NB4 (cell line): ENCODE measurements around the gene CFD.

Experiments
- DNase-seq: peaks from one replicate; pipeline ENCODE4 v3.0.0; 2010; ENCODE audit warnings: low read depth
- H3K4me3 ChIP-seq: one replicate; pipeline ENCODE4 v1.5.1; 2011; ENCODE audit warnings: mild to moderate bottlenecking, low read depth, low read length, moderate library complexity
- MYC ChIP-seq: IDR thresholded peaks from 2 replicates; pipeline ENCODE4 v1.6.1; 2011; ENCODE audit warnings: low read depth, low read length
- POLR2A ChIP-seq: IDR thresholded peaks from 2 replicates; pipeline ENCODE4 v1.6.1; 2011; ENCODE audit warnings: mild to moderate bottlenecking; ENCODE audit not compliant: insufficient read length; ENCODE audit errors: extremely low read depth
- TF ChIP-seq, protein P1 (sequence below): IDR thresholded peaks from one replicate; pipeline ENCODE4 v1.5.1; 2012; ENCODE audit warnings: low read depth, low read length
- TF ChIP-seq, protein P2 (sequence below): IDR thresholded peaks from 2 replicates; pipeline ENCODE4 v1.6.1; 2011; ENCODE audit warnings: low read depth, low read length

CFD gene

GRCh38 chr19:903266-903797 is 43.9 kb downstream of the CFD start:
- no peak overlapping the region for H3K4me3 ChIP-seq
- TF ChIP-seq, protein P1, sequence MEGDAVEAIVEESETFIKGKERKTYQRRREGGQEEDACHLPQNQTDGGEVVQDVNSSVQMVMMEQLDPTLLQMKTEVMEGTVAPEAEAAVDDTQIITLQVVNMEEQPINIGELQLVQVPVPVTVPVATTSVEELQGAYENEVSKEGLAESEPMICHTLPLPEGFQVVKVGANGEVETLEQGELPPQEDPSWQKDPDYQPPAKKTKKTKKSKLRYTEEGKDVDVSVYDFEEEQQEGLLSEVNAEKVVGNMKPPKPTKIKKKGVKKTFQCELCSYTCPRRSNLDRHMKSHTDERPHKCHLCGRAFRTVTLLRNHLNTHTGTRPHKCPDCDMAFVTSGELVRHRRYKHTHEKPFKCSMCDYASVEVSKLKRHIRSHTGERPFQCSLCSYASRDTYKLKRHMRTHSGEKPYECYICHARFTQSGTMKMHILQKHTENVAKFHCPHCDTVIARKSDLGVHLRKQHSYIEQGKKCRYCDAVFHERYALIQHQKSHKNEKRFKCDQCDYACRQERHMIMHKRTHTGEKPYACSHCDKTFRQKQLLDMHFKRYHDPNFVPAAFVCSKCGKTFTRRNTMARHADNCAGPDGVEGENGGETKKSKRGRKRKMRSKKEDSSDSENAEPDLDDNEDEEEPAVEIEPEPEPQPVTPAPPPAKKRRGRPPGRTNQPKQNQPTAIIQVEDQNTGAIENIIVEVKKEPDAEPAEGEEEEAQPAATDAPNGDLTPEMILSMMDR, result no peak
- TF ChIP-seq MYC (no peak), POLR2A (no peak)
- TF ChIP-seq, protein P2, sequence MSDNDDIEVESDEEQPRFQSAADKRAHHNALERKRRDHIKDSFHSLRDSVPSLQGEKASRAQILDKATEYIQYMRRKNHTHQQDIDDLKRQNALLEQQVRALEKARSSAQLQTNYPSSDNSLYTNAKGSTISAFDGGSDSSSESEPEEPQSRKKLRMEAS, result no peak
- no peak for DNase-seq

DNA sequence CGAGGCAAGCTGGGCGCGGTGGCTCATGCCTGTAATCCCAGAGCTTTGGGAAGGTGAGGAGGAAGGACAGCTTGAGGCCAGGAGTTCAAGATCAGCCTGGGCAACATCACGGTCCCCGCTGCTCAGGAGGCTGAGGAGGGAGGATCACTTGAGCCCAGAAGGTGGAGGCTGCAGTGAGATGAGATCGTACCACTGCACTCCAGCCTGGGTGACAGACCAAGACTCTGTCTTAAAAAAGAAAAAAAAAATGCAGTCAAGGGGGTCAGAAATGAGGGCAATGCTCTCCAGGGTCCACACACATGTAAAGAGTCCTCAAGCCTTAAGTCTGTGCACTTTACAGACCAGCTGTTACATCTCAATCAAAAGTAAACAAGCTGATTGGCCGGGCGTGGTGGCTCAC is 45.1 kb downstream of the CFD start:
- no peak overlapping the region for H3K4me3 ChIP-seq
- no peak for DNase-seq
- TF ChIP-seq MYC (no peak), POLR2A (no peak)
- TF ChIP-seq, protein P2, result no peak
- TF ChIP-seq, protein P1, result no peak

DNA sequence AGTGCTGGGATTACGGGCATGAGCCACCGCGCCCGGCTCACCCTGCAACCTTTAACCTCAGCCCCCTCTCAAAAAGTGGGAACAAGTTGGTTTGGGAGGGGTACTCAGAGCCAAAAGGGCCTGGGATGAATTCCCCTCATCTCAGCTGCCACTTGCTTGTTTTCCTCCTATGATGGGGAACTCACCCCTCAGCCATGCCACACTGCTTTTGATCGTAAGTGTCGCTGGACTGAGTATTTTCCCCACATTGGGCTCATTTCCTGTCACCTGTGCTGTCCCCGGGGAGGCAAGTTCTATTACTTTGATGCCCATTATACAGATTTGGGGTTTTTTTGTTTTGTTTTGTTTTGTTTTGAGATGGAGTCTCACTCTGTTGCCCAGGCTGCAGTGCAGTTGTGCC is 47.0 kb downstream of the CFD start:
- H3K4me3 ChIP-seq, result no peak overlapping the region
- TF ChIP-seq, protein P1, result no peak
- TF ChIP-seq POLR2A (no peak), MYC (no peak)
- TF ChIP-seq, protein P2, result no peak
- no peak for DNase-seq

- TF ChIP-seq MYC, result no peak
- TF ChIP-seq, protein P2, result no peak
- TF ChIP-seq, protein P1, result no peak
- no peak for TF ChIP-seq POLR2A
- H3K4me3 ChIP-seq, result no peak overlapping the region
- no peak for DNase-seq
These were observed 47.9 kb downstream of the CFD start for GRCh38 chr19:907183-907853.

- no peak overlapping the region for H3K4me3 ChIP-seq
- no peak for DNase-seq
- TF ChIP-seq MYC (no peak), POLR2A (no peak)
- TF ChIP-seq, protein P1, result no peak
- TF ChIP-seq, protein P2, result no peak
These were observed 52.0 kb downstream of the CFD start for GRCh38 chr19:911197-912033.
